Measurements from ENCODE around the gene DIPK1A. TPM values are rescaled to one million over a fixed set of nuclear protein-coding genes. Genes with fewer than 3 reads are reported as not detected.

Gene DIPK1A
- total RNA-seq, 1 experiment from 2014 or later, result 3.8 TPM

GRCh38 chr1:92998821-92999220, 37.6 kb upstream of the DIPK1A start:
- Histone ChIP-seq H2BK5ac (ENCODE audit: insufficient read length, low read length) (no peak overlapping the region), H3K27me3 (ENCODE audit: insufficient read depth, low read length) (no peaks in the 10 kb centered on the region), H3K4ac (ENCODE audit: low read depth, low read length) (no peak overlapping the region), H3K23ac (ENCODE audit: insufficient read length, low read depth, low read length) (no peak overlapping the region), H2AK5ac (ENCODE audit: insufficient read length, low read length) (no peak overlapping the region), H2BK12ac (ENCODE audit: insufficient read length, low read depth, low read length) (no peak overlapping the region), H3K79me2 (ENCODE audit: insufficient read depth, low read length) (no peaks in the 10 kb centered on the region), H3K27ac (ENCODE audit: insufficient read length, low read depth, low read length) (no peak overlapping the region), H3K4me2 (ENCODE audit: insufficient read depth, insufficient read length, low read length) (no peak overlapping the region), H2AFZ (ENCODE audit: low read length) (no peak overlapping the region), H2BK20ac (ENCODE audit: low read depth, low read length, poor library complexity, severe bottlenecking) (no peak overlapping the region), H4K91ac (ENCODE audit: insufficient read length, low read depth, low read length) (no peak overlapping the region), H3T11ph (ENCODE audit: low read length) (no peak overlapping the region), H2BK15ac (ENCODE audit: low read depth, low read length) (no peak overlapping the region), H4K8ac (replicated peaks; ENCODE audit: insufficient read length, low read depth, low read length) (no peak overlapping the region), H4K20me1 (ENCODE audit: control insufficient read depth, insufficient read depth, insufficient read length) (no peaks in the 10 kb centered on the region), H3K79me1 (ENCODE audit: insufficient read depth, low read depth, low read length, poor library complexity, severe bottlenecking) (no peaks in the 10 kb centered on the region), H3K23me2 (ENCODE audit: insufficient read length, low read depth, low read length, poor library complexity, severe bottlenecking) (no peaks in the 10 kb centered on the region), H2BK120ac (ENCODE audit: low read depth, low read length, poor library complexity, severe bottlenecking) (no peak overlapping the region), H3K18ac (ENCODE audit: insufficient read length, low read depth, low read length) (no peak overlapping the region), H4K5ac (ENCODE audit: insufficient read length, low read depth, low read length) (no peak overlapping the region), H3K4me1 (ENCODE audit: insufficient read depth, low read length) (no peaks in the 10 kb centered on the region), H3K56ac (ENCODE audit: insufficient read length, low read depth, low read length) (no peak overlapping the region), H3K9ac (ENCODE audit: extremely low read depth, insufficient read length, low read length) (no peak overlapping the region), H3K14ac (ENCODE audit: insufficient read depth, low read length) (no peak overlapping the region), H3K9me3 (ENCODE audit: control insufficient read depth, low read depth, low read length) (no peaks in the 10 kb centered on the region)
- DNase-seq, result no peak
- Mint-ChIP-seq H3K9me3 (no peaks in the 10 kb centered on the region), H3K27ac (no peak overlapping the region), H3K36me3 (ENCODE audit: insufficient read depth in 1 of 3, low read depth in 3 of 3) (no peaks in the 10 kb centered on the region), H3K27me3 (ENCODE audit: low read depth) (no peaks in the 10 kb centered on the region), H3K4me3 (no peak overlapping the region), H3K4me1 (peaks cover 16 to 31% of the 10 kb centered on the region in 2 experiments)
- TF ChIP-seq CTCF (conservative IDR thresholded peaks at IDR 0.05), result no peak
- WGBS (ENCODE audit: extremely low coverage, insufficient read length, low lambda C conversion rate), result no CpG with 5 or more reads among the region's 5 CpGs

All from H9 (cell line).